Epidermal melanocyte (primary cell): Measurements from ENCODE around the gene LRFN5.
"Not testable (repeated sequence)": the region's sequence is repeated elsewhere in the genome, so short reads cannot be mapped to it uniquely, and the experiment has no call there.

Experiments used
- DNase-seq: peaks from one replicate; pipeline ENCODE4 v3.0.0; 2011; ENCODE audit warnings: low spot score; ENCODE audit not compliant: insufficient read length

Gene LRFN5

GRCh38 chr14:41899416-41899815 lies 292.7 kb downstream of the LRFN5 start:
- DNase-seq, result no peak

- DNase-seq, result no peak
These were observed 294.0 kb downstream of the LRFN5 start for GRCh38 chr14:41900644-41901043.

- no peak for DNase-seq
These were observed 294.4 kb downstream of the LRFN5 start for GRCh38 chr14:41901089-41901488.

GRCh38 chr14:41905394-41905964 lies 298.8 kb downstream of the LRFN5 start:
- no peak for DNase-seq

- not testable (repeated sequence) for DNase-seq
These were observed 304.5 kb downstream of the LRFN5 start for GRCh38 chr14:41911155-41911554.

- no peak for DNase-seq
These were observed 306.7 kb downstream of the LRFN5 start for GRCh38 chr14:41913398-41913797.

GRCh38 chr14:41915732-41916131 lies 309.1 kb downstream of the LRFN5 start:
- no peak for DNase-seq

- DNase-seq, result no peak
These were observed 309.6 kb downstream of the LRFN5 start for GRCh38 chr14:41916313-41916712.

GRCh38 chr14:41925409-41925808 lies 318.7 kb downstream of the LRFN5 start:
- DNase-seq, result no peak

- no peak for DNase-seq
These were observed 343.9 kb downstream of the LRFN5 start for GRCh38 chr14:41950428-41951151.
